ENCODE results near the gene RFX7.

Gene RFX7

GRCh38 chr15:56150204-56150603 is 93.5 kb downstream of the RFX7 start:
- Histone ChIP-seq H3K9me3 (ENCODE audit: insufficient read depth, low read depth, low read length) (no peaks in the 10 kb centered on the region), H3K4me2 (ENCODE audit: low read depth, low read length, poor library complexity, severe bottlenecking) (no peak overlapping the region), H3K9me2 (replicated peaks; ENCODE audit: low read depth, low read length) (no peaks in the 10 kb centered on the region), H2AFZ (ENCODE audit: low read length) (no peak overlapping the region), H3K27me3 (ENCODE audit: insufficient read depth, low read length, poor library complexity, severe bottlenecking) (no peaks in the 10 kb centered on the region), H3K4me1 (ENCODE audit: insufficient read depth, low read length, poor library complexity, severe bottlenecking) (no peaks in the 10 kb centered on the region), H3K4me3 (ENCODE audit: low read length, poor library complexity, severe bottlenecking) (no peak overlapping the region), H3F3A (ENCODE audit: low read depth) (no peaks in the 10 kb centered on the region), H3K36me3 (ENCODE audit: insufficient read depth, low read length) (peaks cover 11% of the 10 kb centered on the region; the same call in 1 of the 2 replicates), H4K20me1 (ENCODE audit: insufficient read depth, low read length, poor library complexity, severe bottlenecking) (peaks cover 17% of the 10 kb centered on the region), H3K79me2 (ENCODE audit: insufficient read depth, low read length) (peaks cover 79% of the 10 kb centered on the region), H3K9ac (ENCODE audit: low read depth, low read length, poor library complexity, severe bottlenecking) (no peak overlapping the region)
- TF ChIP-seq CTCF (conservative IDR thresholded peaks at IDR 0.05; ENCODE audit: low read length) (no peak), EZH2phosphoT487 (IDR thresholded peaks at IDR 0.05; ENCODE audit: borderline replicate concordance) (no peak)

GRCh38 chr15:56148064-56148463 is 95.6 kb downstream of the RFX7 start:
- TF ChIP-seq CTCF (conservative IDR thresholded peaks at IDR 0.05; ENCODE audit: low read length) (no peak), EZH2phosphoT487 (IDR thresholded peaks at IDR 0.05; ENCODE audit: borderline replicate concordance) (no peak)
- no peak overlapping the region for H3K4me3 ChIP-seq (ENCODE audit: low read length, poor library complexity, severe bottlenecking)
- H3K36me3 ChIP-seq (ENCODE audit: insufficient read depth, low read length), result peaks cover 23% of the 10 kb centered on the region
- H3K9ac ChIP-seq (ENCODE audit: low read depth, low read length, poor library complexity, severe bottlenecking), result no peak overlapping the region
- H3K4me2 ChIP-seq (ENCODE audit: low read depth, low read length, poor library complexity, severe bottlenecking), result no peak overlapping the region
- no peaks in the 10 kb centered on the region for H3K9me2 ChIP-seq (replicated peaks; ENCODE audit: low read depth, low read length)
- no peaks in the 10 kb centered on the region for H3F3A ChIP-seq (ENCODE audit: low read depth)
- no peak overlapping the region for H2AFZ ChIP-seq (ENCODE audit: low read length)
- H3K79me2 ChIP-seq (ENCODE audit: insufficient read depth, low read length), result peaks cover 74% of the 10 kb centered on the region
- peaks cover 17% of the 10 kb centered on the region for H4K20me1 ChIP-seq (ENCODE audit: insufficient read depth, low read length, poor library complexity, severe bottlenecking)
- no peaks in the 10 kb centered on the region for H3K9me3 ChIP-seq (ENCODE audit: insufficient read depth, low read depth, low read length)
- no peaks in the 10 kb centered on the region for H3K27me3 ChIP-seq (ENCODE audit: insufficient read depth, low read length, poor library complexity, severe bottlenecking)
- no peaks in the 10 kb centered on the region for H3K4me1 ChIP-seq (ENCODE audit: insufficient read depth, low read length, poor library complexity, severe bottlenecking)

- Histone ChIP-seq H3K79me2 (ENCODE audit: insufficient read depth, low read length) (peaks cover 68% of the 10 kb centered on the region), H3K9ac (ENCODE audit: low read depth, low read length, poor library complexity, severe bottlenecking) (no peak overlapping the region), H3K9me3 (ENCODE audit: insufficient read depth, low read depth, low read length) (no peaks in the 10 kb centered on the region), H3K27me3 (ENCODE audit: insufficient read depth, low read length, poor library complexity, severe bottlenecking) (no peaks in the 10 kb centered on the region), H4K20me1 (ENCODE audit: insufficient read depth, low read length, poor library complexity, severe bottlenecking) (peaks cover 17% of the 10 kb centered on the region), H3F3A (ENCODE audit: low read depth) (no peaks in the 10 kb centered on the region), H3K4me2 (ENCODE audit: low read depth, low read length, poor library complexity, severe bottlenecking) (no peak overlapping the region), H3K4me3 (ENCODE audit: low read length, poor library complexity, severe bottlenecking) (no peak overlapping the region), H3K9me2 (replicated peaks; ENCODE audit: low read depth, low read length) (no peaks in the 10 kb centered on the region), H3K4me1 (ENCODE audit: insufficient read depth, low read length, poor library complexity, severe bottlenecking) (no peaks in the 10 kb centered on the region), H2AFZ (ENCODE audit: low read length) (no peak overlapping the region), H3K36me3 (ENCODE audit: insufficient read depth, low read length) (peaks cover 36% of the 10 kb centered on the region)
- TF ChIP-seq EZH2phosphoT487 (IDR thresholded peaks at IDR 0.05; ENCODE audit: borderline replicate concordance) (no peak), CTCF (conservative IDR thresholded peaks at IDR 0.05; ENCODE audit: low read length) (no peak)
Measured at GRCh38 chr15:56146756-56147155, 96.9 kb downstream of the RFX7 start.

Measured in Loucy (cell line).